Measurements from ENCODE around the gene TP73.

TP73 gene

GRCh38 chr1:3775490-3776230, 123.3 kb downstream of the TP73 start:
- TF ChIP-seq GATA2 (IDR thresholded peaks at IDR 0.05; ENCODE audit: low read depth, low read length) = no peak
- no peak for TF ChIP-seq GATA3 (IDR thresholded peaks at IDR 0.05; ENCODE audit: low read depth, low read length)

DNA sequence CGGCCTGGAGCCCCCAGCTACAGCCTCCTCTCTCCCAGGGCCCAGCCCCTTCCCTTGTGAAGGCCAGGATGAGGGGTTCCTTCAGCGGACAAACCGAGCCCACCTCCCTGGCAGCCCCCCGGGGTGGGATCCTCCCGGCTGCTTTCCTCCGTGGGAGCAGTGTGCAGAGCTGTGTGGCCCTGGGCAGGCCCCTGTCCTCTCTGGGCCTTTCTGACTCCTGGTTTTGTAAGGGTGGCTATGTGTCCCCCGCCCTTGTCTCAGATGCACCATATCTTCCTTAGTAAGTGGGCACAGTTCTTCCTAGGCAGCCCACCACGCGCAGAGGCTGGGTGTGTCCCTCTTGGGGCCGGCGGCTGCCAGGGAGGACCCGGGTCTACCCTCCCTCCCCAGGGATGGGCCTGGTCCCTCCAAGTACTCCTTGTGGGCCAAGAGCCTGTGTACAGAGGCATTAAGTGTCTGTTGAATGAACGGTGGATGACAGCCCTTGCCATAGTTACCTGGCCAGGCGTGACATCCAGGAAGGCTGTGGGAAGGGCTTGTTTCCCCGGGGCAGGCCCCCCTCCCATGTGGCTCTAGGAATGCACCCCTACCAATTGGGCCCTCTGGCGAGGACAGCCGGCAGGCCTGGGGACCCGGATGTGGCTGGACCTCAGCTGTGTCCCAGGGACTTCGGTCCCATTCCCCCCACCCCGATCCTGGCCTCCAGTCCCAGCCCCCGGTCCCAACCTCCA, 124.1 kb downstream of the TP73 start:
- no peak for TF ChIP-seq GATA3 (IDR thresholded peaks at IDR 0.05; ENCODE audit: low read depth, low read length)
- TF ChIP-seq GATA2 (IDR thresholded peaks at IDR 0.05; ENCODE audit: low read depth, low read length) = no peak

- TF ChIP-seq GATA2 (IDR thresholded peaks at IDR 0.05; ENCODE audit: low read depth, low read length) (no peak), GATA3 (IDR thresholded peaks at IDR 0.05; ENCODE audit: low read depth, low read length) (no peak)
Observed at GRCh38 chr1:3777078-3777547, 124.8 kb downstream of the TP73 start.

GRCh38 chr1:3777647-3778589, 125.6 kb downstream of the TP73 start:
- TF ChIP-seq GATA2 (IDR thresholded peaks at IDR 0.05; ENCODE audit: low read depth, low read length) (no peak), GATA3 (IDR thresholded peaks at IDR 0.05; ENCODE audit: low read depth, low read length) (no peak)

DNA sequence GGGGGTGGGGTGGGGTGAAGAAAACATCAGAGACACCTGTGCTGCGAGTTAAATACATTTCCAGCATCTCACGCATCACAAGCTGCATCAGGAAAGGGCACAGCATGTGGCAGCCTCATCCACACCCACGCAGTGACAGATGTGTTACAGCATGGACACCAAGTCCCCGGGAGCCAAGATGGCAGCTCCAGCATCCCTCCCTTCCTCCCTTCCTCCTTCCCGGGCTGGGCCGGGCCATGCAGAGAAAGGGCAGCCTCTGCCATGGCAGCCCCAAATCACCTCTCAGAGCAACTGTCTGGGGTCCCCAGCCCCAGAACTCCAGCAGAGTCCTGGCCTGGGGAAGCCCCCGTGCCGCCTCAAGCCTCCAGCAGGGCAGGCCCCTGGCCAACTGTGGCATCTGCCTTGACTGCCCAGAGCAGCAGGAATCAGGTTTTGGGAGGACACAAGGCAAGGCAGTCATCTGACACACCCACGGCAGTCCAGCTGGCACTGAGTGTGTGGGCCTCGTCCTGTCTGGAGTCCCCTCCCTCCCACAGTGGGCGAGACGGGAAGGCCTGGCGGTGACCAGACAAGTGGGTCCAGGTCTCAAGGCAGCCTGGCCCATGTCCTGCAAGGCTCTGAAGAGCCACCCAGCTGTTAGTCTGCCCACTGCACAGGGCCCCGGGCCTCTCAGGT, 126.4 kb downstream of the TP73 start:
- TF ChIP-seq GATA2 (IDR thresholded peaks at IDR 0.05; ENCODE audit: low read depth, low read length) = no peak
- TF ChIP-seq GATA3 (IDR thresholded peaks at IDR 0.05; ENCODE audit: low read depth, low read length) = no peak

DNA sequence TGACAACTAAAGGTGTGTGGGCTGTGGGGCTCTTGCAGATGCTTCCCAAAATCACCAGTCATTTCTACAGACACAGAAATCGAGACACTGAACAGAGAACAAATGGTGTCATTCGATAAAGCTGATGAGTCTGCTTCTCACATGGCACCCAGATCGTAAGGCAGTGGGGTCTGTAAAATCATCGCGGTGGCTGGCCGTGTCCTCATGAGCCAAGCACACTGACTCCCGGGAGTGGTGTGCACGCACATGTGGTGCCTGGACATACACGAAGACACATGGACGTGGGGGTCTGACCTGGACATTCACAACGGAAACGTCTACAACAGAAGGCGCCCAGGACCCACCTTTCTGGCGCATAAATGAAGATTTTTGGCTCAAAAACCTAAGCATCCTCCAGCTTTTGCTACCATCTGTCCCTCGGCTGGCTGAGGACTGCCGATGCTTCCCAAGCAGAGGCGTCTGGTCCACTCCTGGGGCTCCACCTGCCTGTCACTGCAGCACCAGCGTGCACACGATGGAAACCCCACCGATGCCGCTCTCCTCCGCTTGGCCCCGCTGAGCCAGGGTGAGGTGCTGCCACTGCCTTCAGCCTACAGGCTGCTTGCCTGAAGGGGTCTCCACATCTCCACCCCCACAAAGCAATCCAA, 127.1 kb downstream of the TP73 start:
- no peak for TF ChIP-seq GATA3 (IDR thresholded peaks at IDR 0.05; ENCODE audit: low read depth, low read length)

- no peak for TF ChIP-seq GATA2 (IDR thresholded peaks at IDR 0.05; ENCODE audit: low read depth, low read length)
- TF ChIP-seq GATA3 (IDR thresholded peaks at IDR 0.05; ENCODE audit: low read depth, low read length) = no peak
Observed at GRCh38 chr1:3779912-3780416, 127.6 kb downstream of the TP73 start.

- TF ChIP-seq GATA2 (IDR thresholded peaks at IDR 0.05; ENCODE audit: low read depth, low read length) = no peak
- no peak for TF ChIP-seq GATA3 (IDR thresholded peaks at IDR 0.05; ENCODE audit: low read depth, low read length)
Observed at GRCh38 chr1:3780901-3781300, 128.6 kb downstream of the TP73 start.

DNA sequence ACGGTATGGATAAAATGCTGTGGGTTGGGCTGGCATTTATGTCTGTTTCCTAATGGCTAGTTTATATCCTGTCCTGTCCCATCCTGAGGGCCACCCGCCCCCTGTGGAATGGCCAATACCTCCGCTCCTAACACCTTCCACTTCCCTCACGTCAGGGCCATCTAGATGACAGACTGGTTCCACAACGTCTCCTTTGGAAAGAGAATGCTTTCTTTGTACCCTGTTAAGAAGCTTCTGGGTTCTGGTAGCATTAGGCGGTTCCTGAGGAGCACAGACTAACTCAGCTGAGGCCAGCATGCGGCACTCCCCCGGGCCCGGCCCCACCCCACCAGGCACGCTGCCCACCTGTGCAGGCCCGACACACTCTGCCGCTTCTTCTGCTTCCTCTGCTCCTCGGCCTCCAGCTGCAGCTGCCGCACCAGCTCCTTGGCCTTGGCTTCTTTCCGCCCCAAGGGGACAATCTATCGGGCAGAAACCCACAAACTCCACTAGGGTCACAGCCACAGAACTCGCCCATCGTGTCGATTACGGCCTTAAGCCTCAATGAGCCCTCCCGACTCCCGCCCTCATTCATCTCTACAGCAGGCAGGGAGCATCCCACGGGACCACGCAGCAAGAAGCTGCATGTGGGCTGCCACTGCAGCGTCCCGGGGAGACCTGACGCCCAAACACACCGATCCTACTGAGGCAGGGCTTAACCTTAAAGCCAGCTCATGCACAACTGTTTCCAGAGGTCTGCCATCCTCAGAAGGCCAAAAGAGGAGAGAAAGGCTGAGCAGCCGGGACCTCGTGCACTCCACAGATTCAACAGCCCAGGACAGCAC, 131.5 kb downstream of the TP73 start:
- TF ChIP-seq GATA2 (IDR thresholded peaks at IDR 0.05; ENCODE audit: low read depth, low read length) (no peak), GATA3 (IDR thresholded peaks at IDR 0.05; ENCODE audit: low read depth, low read length) (no peak)

- TF ChIP-seq GATA2 (IDR thresholded peaks at IDR 0.05; ENCODE audit: low read depth, low read length) (no peak), GATA3 (IDR thresholded peaks at IDR 0.05; ENCODE audit: low read depth, low read length) (no peak)
Observed at GRCh38 chr1:3785045-3785444, 132.7 kb downstream of the TP73 start.

GRCh38 chr1:3785456-3786157, 133.3 kb downstream of the TP73 start:
- TF ChIP-seq GATA3 (IDR thresholded peaks at IDR 0.05; ENCODE audit: low read depth, low read length) (no peak), GATA2 (IDR thresholded peaks at IDR 0.05; ENCODE audit: low read depth, low read length) (no peak)

All from SH-SY5Y (cell line).